Measurements from ENCODE around the gene TOLLIP.

The TOLLIP gene

DNA sequence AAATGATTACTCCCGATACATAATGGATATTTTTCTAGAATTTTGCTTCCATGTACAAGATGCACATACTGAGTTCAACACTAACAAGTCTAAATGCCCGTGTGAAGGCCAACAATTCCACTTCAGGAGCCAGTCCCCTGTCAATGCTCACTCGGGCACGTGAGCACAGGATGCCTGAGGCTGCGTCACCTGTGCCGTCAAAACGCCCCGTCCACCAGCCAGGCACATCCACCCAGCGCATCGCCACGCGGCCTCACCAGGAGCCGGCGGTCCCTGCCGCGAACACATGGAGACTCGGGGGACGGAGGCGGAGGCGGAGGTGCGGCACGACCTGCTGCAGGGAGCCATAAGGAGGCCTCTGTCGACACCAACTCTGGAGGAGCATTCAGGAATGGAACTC, 9.8 kb downstream of the TOLLIP start:
- H3K4me1 Mint-ChIP-seq, result peaks cover 27% of the 10 kb centered on the region
- peaks cover 19% of the 10 kb centered on the region for H3K36me3 Mint-ChIP-seq
- no peaks in the 10 kb centered on the region for H3K27me3 Mint-ChIP-seq
- no peak for ATAC-seq
- no peak overlapping the region for H3K27ac Mint-ChIP-seq
- H3K4me3 Mint-ChIP-seq, result no peak overlapping the region
- H3K9me3 Mint-ChIP-seq, result no peaks in the 10 kb centered on the region

DNA sequence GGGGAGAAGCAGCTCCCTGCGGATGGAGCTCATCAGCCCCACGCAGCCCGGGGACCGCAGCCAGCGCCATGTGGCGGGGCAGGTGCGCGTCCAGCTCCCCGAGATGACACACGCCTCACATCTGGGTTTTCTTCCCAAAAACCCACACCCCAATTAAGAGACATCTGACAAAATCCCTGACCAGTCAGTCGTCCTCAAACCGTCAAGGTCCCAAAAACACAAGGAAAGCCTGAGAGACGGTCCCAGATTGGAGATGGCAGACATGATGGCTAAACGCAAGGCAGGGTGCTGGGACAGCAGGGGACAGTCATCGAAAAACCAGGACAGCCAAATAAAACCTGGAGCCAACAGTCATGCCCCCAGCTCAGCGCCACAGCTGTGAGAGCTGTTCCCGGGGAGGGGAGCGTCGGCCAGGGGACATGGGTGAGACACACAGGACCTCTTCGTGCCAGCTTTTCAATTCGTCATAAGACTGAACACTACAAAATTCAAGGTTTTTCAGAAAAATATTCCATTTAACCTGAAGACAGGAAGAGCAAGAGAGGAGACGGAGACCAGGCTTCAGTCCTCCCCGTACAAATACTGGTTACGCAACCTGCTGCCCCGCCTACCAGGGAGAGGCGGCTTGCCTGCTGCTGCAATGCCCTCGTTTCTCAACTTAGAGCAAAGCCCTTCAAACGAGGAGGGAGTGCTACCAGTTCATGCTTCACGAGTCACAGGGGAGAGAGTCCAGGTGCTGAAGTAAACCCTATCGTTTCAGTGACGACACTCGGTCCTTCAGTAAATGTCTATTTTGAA, 10.5 kb downstream of the TOLLIP start:
- Mint-ChIP-seq H3K27ac (no peak overlapping the region), H3K9me3 (no peaks in the 10 kb centered on the region), H3K36me3 (peaks cover 20% of the 10 kb centered on the region), H3K27me3 (no peaks in the 10 kb centered on the region), H3K4me3 (no peak overlapping the region), H3K4me1 (peaks cover 27% of the 10 kb centered on the region)
- no peak for ATAC-seq

DNA sequence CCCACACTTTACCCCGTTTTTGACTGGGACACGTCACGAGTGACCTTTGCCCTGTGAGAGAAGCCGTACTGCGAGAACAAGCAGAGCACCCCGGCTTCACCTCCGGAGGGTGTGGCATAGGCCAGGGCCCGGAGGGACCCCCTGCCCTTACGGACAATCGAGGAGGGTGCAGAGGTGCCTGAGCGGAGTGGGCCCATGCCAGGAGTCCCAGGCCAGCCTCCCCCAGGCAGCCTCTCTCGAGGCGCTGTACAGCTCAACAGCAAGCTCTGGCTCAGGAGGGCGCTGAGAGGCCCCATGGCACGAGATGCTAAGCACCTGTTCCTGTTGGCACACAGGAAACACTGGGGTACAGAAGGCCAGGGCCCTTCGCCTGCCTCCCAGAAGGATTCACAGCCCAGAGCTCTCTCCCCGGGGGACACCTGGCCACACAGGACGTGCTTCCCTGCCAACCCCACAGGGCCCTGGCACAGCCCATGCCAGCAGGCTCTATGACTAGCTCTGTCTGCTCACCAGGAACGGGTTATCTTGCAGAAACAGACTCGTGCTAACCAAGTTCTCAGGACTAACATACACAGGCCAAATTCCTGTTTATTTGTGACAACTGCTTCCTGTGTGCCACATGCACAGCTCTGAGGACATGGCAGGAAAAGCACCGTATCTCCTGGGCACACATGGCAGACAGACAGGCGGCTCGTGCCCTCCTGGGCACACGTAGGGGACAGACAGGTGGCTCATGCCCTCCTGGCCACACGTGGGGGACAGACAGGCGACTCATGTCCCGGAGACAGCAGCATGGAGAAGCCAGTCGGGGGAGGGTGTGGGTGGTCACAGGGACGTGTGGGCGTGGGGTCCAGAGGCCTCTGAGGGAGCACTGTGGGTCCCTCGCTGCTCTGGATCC, 11.6 kb downstream of the TOLLIP start:
- peaks cover 23% of the 10 kb centered on the region for H3K36me3 Mint-ChIP-seq
- no peak for ATAC-seq
- H3K4me3 Mint-ChIP-seq, result no peak overlapping the region
- no peaks in the 10 kb centered on the region for H3K27me3 Mint-ChIP-seq
- H3K9me3 Mint-ChIP-seq, result no peaks in the 10 kb centered on the region
- no peak overlapping the region for H3K27ac Mint-ChIP-seq
- H3K4me1 Mint-ChIP-seq, result peaks cover 19% of the 10 kb centered on the region

GRCh38 chr11:1297011-1297575, 12.3 kb downstream of the TOLLIP start:
- Mint-ChIP-seq H3K4me3 (no peak overlapping the region), H3K36me3 (peaks cover 31% of the 10 kb centered on the region), H3K27ac (no peak overlapping the region), H3K27me3 (no peaks in the 10 kb centered on the region), H3K4me1 (peaks cover 24% of the 10 kb centered on the region), H3K9me3 (no peaks in the 10 kb centered on the region)
- no peak for ATAC-seq

DNA sequence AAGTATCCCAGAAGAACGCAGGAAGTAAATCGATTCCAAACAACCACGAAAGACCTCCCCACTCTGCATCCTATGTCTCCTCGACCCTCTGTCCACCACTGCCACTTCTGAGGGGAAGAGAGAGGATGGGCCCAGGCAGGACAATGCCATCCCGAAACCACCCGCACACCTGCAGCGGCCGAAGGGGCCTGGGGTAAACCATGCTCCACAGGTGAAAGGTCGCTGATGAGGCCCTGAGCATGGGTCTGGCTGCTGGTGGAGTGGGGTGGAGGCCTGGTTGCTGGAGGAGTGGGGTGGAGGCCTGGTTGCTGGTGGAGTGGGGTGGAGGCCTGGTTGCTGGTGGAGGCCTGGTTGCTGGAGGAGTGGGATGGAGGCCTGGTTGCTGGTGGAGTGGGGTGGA, 13.1 kb downstream of the TOLLIP start:
- Mint-ChIP-seq H3K4me3 (no peak overlapping the region), H3K9me3 (no peaks in the 10 kb centered on the region), H3K36me3 (peaks cover 36% of the 10 kb centered on the region), H3K4me1 (peaks cover 19% of the 10 kb centered on the region), H3K27ac (no peak overlapping the region), H3K27me3 (no peaks in the 10 kb centered on the region)
- no peak for ATAC-seq

DNA sequence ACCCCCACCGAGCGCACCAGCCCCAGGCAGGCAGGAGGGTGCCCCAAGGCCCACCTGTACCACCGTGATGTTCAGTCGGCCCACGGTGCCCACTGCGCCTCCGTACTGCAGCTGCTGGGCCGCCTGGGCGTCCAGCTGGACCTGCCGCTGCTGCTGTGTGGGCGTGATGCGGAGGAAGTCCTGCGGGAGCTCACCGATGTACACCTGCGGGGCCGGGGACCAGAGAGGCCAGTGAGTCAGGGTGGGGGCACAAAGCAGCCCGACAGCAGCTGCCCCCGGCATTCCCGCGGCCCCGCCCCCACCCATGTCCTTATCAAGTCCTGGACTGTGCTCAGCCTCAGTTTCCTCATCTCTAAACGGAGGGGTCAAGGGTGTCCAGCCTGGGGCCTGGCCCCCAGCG, 13.8 kb downstream of the TOLLIP start:
- H3K27me3 Mint-ChIP-seq, result no peaks in the 10 kb centered on the region
- no peak for ATAC-seq
- H3K9me3 Mint-ChIP-seq, result no peaks in the 10 kb centered on the region
- no peak overlapping the region for H3K4me3 Mint-ChIP-seq
- H3K4me1 Mint-ChIP-seq, result peaks cover 19% of the 10 kb centered on the region
- H3K27ac Mint-ChIP-seq, result no peak overlapping the region
- H3K36me3 Mint-ChIP-seq, result peaks cover 42% of the 10 kb centered on the region

- no peak for ATAC-seq
- Mint-ChIP-seq H3K27me3 (no peaks in the 10 kb centered on the region), H3K4me3 (no peak overlapping the region), H3K27ac (no peak overlapping the region), H3K9me3 (no peaks in the 10 kb centered on the region), H3K4me1 (peaks cover 19% of the 10 kb centered on the region), H3K36me3 (peaks cover 42% of the 10 kb centered on the region)
Observed at GRCh38 chr11:1295086-1295485, 14.3 kb downstream of the TOLLIP start.

- ATAC-seq, result peak; percentile 51
- Mint-ChIP-seq H3K27me3 (no peaks in the 10 kb centered on the region), H3K4me1 (peaks cover 15% of the 10 kb centered on the region), H3K36me3 (peaks cover 43% of the 10 kb centered on the region), H3K4me3 (no peak overlapping the region), H3K27ac (no peak overlapping the region), H3K9me3 (no peaks in the 10 kb centered on the region)
Observed at GRCh38 chr11:1293619-1294015, 15.8 kb downstream of the TOLLIP start.

GRCh38 chr11:1292644-1293618, 16.5 kb downstream of the TOLLIP start:
- no peak overlapping the region for H3K27ac Mint-ChIP-seq
- peaks cover 49% of the 10 kb centered on the region for H3K36me3 Mint-ChIP-seq
- no peaks in the 10 kb centered on the region for H3K9me3 Mint-ChIP-seq
- H3K4me1 Mint-ChIP-seq, result peaks cover 12% of the 10 kb centered on the region
- H3K27me3 Mint-ChIP-seq, result no peaks in the 10 kb centered on the region
- no peak for ATAC-seq
- no peak overlapping the region for H3K4me3 Mint-ChIP-seq

- Mint-ChIP-seq H3K36me3 (peaks cover 53% of the 10 kb centered on the region), H3K9me3 (no peaks in the 10 kb centered on the region), H3K4me3 (no peak overlapping the region)
Observed at GRCh38 chr11:1292018-1292643, 17.3 kb downstream of the TOLLIP start.

DNA sequence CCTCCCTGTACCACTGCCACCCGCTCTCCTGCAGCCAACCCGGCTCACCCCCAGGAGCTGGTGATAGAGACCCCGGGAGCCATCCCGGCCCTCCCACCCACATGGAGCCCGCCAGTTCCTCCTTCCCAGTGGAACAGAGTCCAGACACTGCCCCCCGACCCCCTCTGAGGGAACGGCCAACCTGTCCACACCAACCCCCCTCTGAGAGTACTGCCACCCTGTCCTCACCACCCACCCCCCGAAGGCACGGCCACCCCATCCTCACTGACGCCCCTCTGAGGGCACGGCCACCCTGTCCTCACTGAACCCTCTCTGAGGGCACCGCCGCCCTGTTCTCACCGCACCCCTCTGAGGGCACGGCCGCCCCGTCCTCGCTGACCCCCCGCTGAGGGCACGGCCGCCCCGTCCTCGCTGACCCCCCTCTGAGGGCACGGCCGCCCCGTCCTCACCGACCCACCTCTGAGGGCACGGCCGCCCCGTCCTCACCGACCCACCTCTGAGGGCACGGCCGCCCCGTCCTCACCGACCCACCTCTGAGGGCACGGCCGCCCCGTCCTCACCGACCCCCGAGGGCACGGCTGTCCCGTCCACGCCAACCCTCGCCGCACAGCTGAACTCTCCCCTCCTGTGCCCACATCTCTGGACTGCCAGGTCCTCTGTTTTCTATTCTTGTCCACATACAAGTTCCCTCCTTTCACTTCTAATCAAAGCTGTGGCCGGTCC, 18.0 kb downstream of the TOLLIP start:
- Mint-ChIP-seq H3K9me3 (no peaks in the 10 kb centered on the region), H3K4me1 (peaks cover 11% of the 10 kb centered on the region), H3K36me3 (peaks cover 57% of the 10 kb centered on the region), H3K27ac (no peak overlapping the region), H3K27me3 (no peaks in the 10 kb centered on the region), H3K4me3 (no peak overlapping the region)
- peak; percentile 53 for ATAC-seq

More at GRCh38 chr11:1292018-1292643, 17.3 kb downstream of the TOLLIP start:
- Mint-ChIP-seq H3K27ac (no peak overlapping the region), H3K4me1 (peaks cover 12% of the 10 kb centered on the region), H3K27me3 (no peaks in the 10 kb centered on the region)
- no peak for ATAC-seq

- peaks cover 6% of the 10 kb centered on the region for H3K4me1 Mint-ChIP-seq
- no peak for ATAC-seq
- no peaks in the 10 kb centered on the region for H3K9me3 Mint-ChIP-seq
- H3K36me3 Mint-ChIP-seq, result peaks cover 61% of the 10 kb centered on the region
- H3K4me3 Mint-ChIP-seq, result no peak overlapping the region
- H3K27ac Mint-ChIP-seq, result no peak overlapping the region
- no peaks in the 10 kb centered on the region for H3K27me3 Mint-ChIP-seq
Observed at GRCh38 chr11:1290052-1291040, 19.1 kb downstream of the TOLLIP start.

Data from stimulated activated memory B cell treated with anti-CD40 and anti-IgM and Interleukin-4, amounts not matched to agents 10 μg/mL and 1 μg/mL and 100 μg/mL, for 72 hours (primary cell).